K562 (cell line): ENCODE measurements around the gene TNFRSF11A. TPM values are rescaled to one million over a fixed set of nuclear protein-coding genes. Genes with fewer than 3 reads are reported as not detected.

Experiments used
- ATAC-seq: fragments of 200-7000 bp; cut with Tn5 transposase; 3 replicates; pipeline ENCODE4 v1.9.1; 2020; ENCODE audit warnings: moderate library complexity
- BruUV-seq: library from RNA; stranded (reverse); fragments of 400-500 nt; replicated peaks from 2 replicates; lab custom pipeline; 2021; lab: Mats Ljungman, UMichigan
- CTCF ChIA-PET: fragments of 300-600 bp; formaldehyde crosslinking; extraction: SDS; loops from one replicate; lab custom pipeline; 2021; ENCODE audit warnings: low intra/inter-chr PET ratio; lab: Yijun Ruan, JAX
- POLR2A ChIA-PET: fragments of 300-600, 350-650 bp; sonication (Branson Sonifier 250); formaldehyde crosslinking; extraction: SDS; loops from one replicate; lab custom pipeline; 2021; ENCODE audit warnings: antibody characterized with exemption, inconsistent platforms; lab: Yijun Ruan, JAX
- DNase-seq, 4 experiments: peaks; one replicate each; pipeline versions ENCODE4 v3.0.0 to v3.0.0-alpha.2; 2011 to 2018; ENCODE audit warnings: low spot score in 3 of 4, mixed read lengths in 3 of 4; ENCODE audit errors: extremely low read depth in 1 of 4
- FAIRE-seq: peaks from 2 replicates; lab custom pipeline; 2011; peaks lifted over from hg19 to GRCh38; lab: Jason Lieb, UNC
- H2AFZ ChIP-seq: 2 replicates; pipeline ENCODE4 v1.6.0; 2011; ENCODE audit warnings: low read depth, low read length, control low read depth, inconsistent platforms
- H3K27ac ChIP-seq: fragments of 200-600 bp; 3 replicates; pipeline ENCODE4 v1.8.0; 2011; ENCODE audit warnings: low read depth, mild to moderate bottlenecking, control low read depth, inconsistent platforms, low read length, moderate library complexity, mixed read lengths; ENCODE audit errors: extremely low read depth
- H3K27me3 ChIP-seq, 2 experiments: fragments of 300-600 bp in 1 of 2; 2 replicates in 1 of 2; 3 replicates in 1 of 2; pipeline versions ENCODE4 v1.6.0 to v1.8.0; 2011; ENCODE audit warnings: inconsistent platforms in 2 of 2, low read length in 2 of 2, mild to moderate bottlenecking in 1 of 2, mixed read lengths in 1 of 2, moderate library complexity in 1 of 2; ENCODE audit not compliant: control insufficient read depth in 2 of 2, insufficient read depth in 2 of 2
- H3K36me3 ChIP-seq: fragments of 300-600 bp; 3 replicates; pipeline ENCODE4 v1.8.0; 2011; ENCODE audit warnings: mild to moderate bottlenecking, low read length, inconsistent platforms; ENCODE audit not compliant: control insufficient read depth, insufficient read depth
- H3K4me1 ChIP-seq, 2 experiments: fragments of 200-600 bp in 1 of 2; replicated peaks in 1 of 2; 2 replicates in 1 of 2; 3 replicates in 1 of 2; pipeline versions ENCODE4 v1.5.1 to v1.8.0; 2011; ENCODE audit warnings: inconsistent platforms in 2 of 2, low read length in 2 of 2, mild to moderate bottlenecking in 1 of 2, mixed read lengths in 1 of 2, moderate library complexity in 1 of 2; ENCODE audit not compliant: control insufficient read depth in 2 of 2, insufficient read depth in 2 of 2
- H3K4me2 ChIP-seq: 2 replicates; pipeline ENCODE4 v1.6.1; 2011; ENCODE audit warnings: low read length, control low read depth, inconsistent platforms, mixed read lengths; ENCODE audit not compliant: insufficient read depth
- H3K4me3 ChIP-seq: fragments of 200-600 bp; sonication (generic), shearing (Covaris generic); 2 replicates; pipeline ENCODE4 v1.5.1; 2016; ENCODE audit warnings: control low read depth, inconsistent platforms
- H3K79me2 ChIP-seq: fragments of 200-600 bp; 3 replicates; pipeline ENCODE4 v1.8.0; 2011; ENCODE audit warnings: low read length, inconsistent platforms; ENCODE audit not compliant: control insufficient read depth, insufficient read depth
- H3K9ac ChIP-seq, 2 experiments: 2 replicates each; pipeline versions ENCODE4 v1.6.0 to v1.6.1; 2011; ENCODE audit warnings: low read depth in 2 of 2, low read length in 2 of 2, control low read depth in 1 of 2, inconsistent platforms in 1 of 2, mild to moderate bottlenecking in 1 of 2, mixed read lengths in 1 of 2; ENCODE audit not compliant: insufficient read depth in 1 of 2
- H3K9me1 ChIP-seq: one replicate; pipeline ENCODE4 v1.6.0; 2011; ENCODE audit warnings: inconsistent platforms, mild to moderate bottlenecking, low read length, moderate library complexity; ENCODE audit not compliant: control insufficient read depth, insufficient read depth
- H3K9me3 ChIP-seq: replicated peaks from 2 replicates; pipeline ENCODE4 v1.5.1; 2011; ENCODE audit warnings: low read depth, low read length, inconsistent platforms; ENCODE audit not compliant: control insufficient read depth, insufficient read depth
- H4K20me1 ChIP-seq: replicated peaks from 2 replicates; pipeline ENCODE4 v1.6.1; 2011; ENCODE audit warnings: low read length, inconsistent platforms, mixed read lengths; ENCODE audit not compliant: control insufficient read depth, insufficient read depth
- CHCHD3 ChIP-seq: fragments of 250-450 bp; sonication (Bioruptor Pico); IDR thresholded peaks from 2 replicates; pipeline ENCODE4 v2.1.2; 2022; ENCODE audit warnings: mild to moderate bottlenecking
- GTF2A2 ChIP-seq: IDR thresholded peaks from 2 replicates; pipeline ENCODE4 v1.6.1; 2016; ENCODE audit warnings: mild to moderate bottlenecking, missing genetic modification characterization, missing compliant biosample characterization
- HNRNPL ChIP-seq: fragments of 200-400 bp; formaldehyde crosslinking; IDR thresholded peaks from 2 replicates; pipeline ENCODE4 v1.6.1; 2017; ENCODE audit warnings: low read depth, mild to moderate bottlenecking, low read length
- NCOA1 ChIP-seq: fragments of 450-650 bp; IDR thresholded peaks from 2 replicates; pipeline ENCODE4 v1.6.1; 2016; ENCODE audit warnings: low read depth
- NR2C1 ChIP-seq, 2 experiments: fragments of 450-650 bp; IDR thresholded peaks; 2 replicates each; pipeline ENCODE4 v1.6.1; 2017; ENCODE audit warnings: mild to moderate bottlenecking in 2 of 2, antibody characterized with exemption in 1 of 2, inconsistent platforms in 1 of 2, missing compliant biosample characterization in 1 of 2, missing genetic modification characterization in 1 of 2
- POU5F1 ChIP-seq: fragments of 150-350 bp; IDR thresholded peaks from 2 replicates; pipeline ENCODE4 v1.6.1; 2014; ENCODE audit warnings: borderline replicate concordance, low read length, low read depth, mild to moderate bottlenecking; ENCODE audit not compliant: partially characterized antibody
- U2AF1 ChIP-seq: fragments of 200-400 bp; formaldehyde crosslinking; optimal IDR thresholded peaks from 2 replicates; pipeline ENCODE3; 2017; ENCODE audit warnings: mild to moderate bottlenecking, low read depth, low read length, moderate library complexity
- WGBS: fragments of 100-300 bp; shearing (Covaris generic); methylation state at CpG from one replicate; pipeline ENCODE4 v1.1.6; 2016; ENCODE audit warnings: low coverage, mixed read lengths; ENCODE audit not compliant: insufficient coverage; ENCODE audit errors: missing lambda C conversion rate; 5-methylcytosine and 5-hydroxymethylcytosine counted together
- in situ Hi-C: fragments of 300-500 bp; cut with MboI; formaldehyde crosslinking; loops from 4 replicates; pipeline ENCODE4 v1.15.0; 2018; ENCODE audit warnings: inconsistent platforms, mixed read lengths
- intact Hi-C: fragments of 100-400 bp; cut with micrococcal nuclease; formaldehyde crosslinking; loops from 2 replicates; pipeline ENCODE4 v1.14.2; 2022
- polyA plus RNA-seq, 8 experiments: library from polyadenylated mRNA; depleted of rRNA in 4 of 8; stranded (reverse) in 5 of 8; unstranded in 3 of 8; fragments of >200 nt; fragmentation: Nextera tagmentation in 2 of 8; fragmentation: Illumina TruSeq in 1 of 8; extraction: Ambion mirVana in 2 of 8; extraction: Trizol in 1 of 8; gene quantifications; 2 replicates each; pipeline versions ENCODE4 v1.2.1 to v1.2.3, GENCODE V29; 2011 to 2014; ENCODE audit warnings: inconsistent platforms in 1 of 8, missing spikeins in 1 of 8
- total RNA-seq, 7 experiments: library from RNA; depleted of rRNA in 6 of 7; stranded (reverse); fragments of >200 nt in 6 of 7; fragmentation: Illumina TruSeq in 2 of 7; extraction: Trizol in 2 of 7; gene quantifications; 2 replicates each; pipeline versions ENCODE4 v1.2.1 to v1.2.3, GENCODE V29; 2011 to 2021; ENCODE audit warnings: low replicate concordance in 1 of 7
- TF ChIP-seq, protein P1 (sequence below): fragments of 450-650 bp; formaldehyde crosslinking; IDR thresholded peaks from 2 replicates; pipeline ENCODE4 v1.4.0; 2020; ENCODE audit warnings: mild to moderate bottlenecking, mixed read lengths

TNFRSF11A gene
- total and polyA plus RNA-seq, 9 of the 15 experiments (the other 6 are each of a cell fraction or from before 2014, with no cell fraction given): 0.03 to 0.06 (median 0.04) TPM; not detected in 6

GRCh38 chr18:62279561-62279960, 45.5 kb upstream of the TNFRSF11A start:
- Histone ChIP-seq H3K79me2 (no peaks in the 10 kb centered on the region), H3K4me2 (no peak overlapping the region), H3K27me3 (no peaks in the 10 kb centered on the region), H3K27ac (no peak overlapping the region), H4K20me1 (no peaks in the 10 kb centered on the region), H3K9me3 (no peaks in the 10 kb centered on the region), H3K4me3 (no peak overlapping the region), H3K9ac (no peak overlapping the region), H3K36me3 (peaks cover 16% of the 10 kb centered on the region; the same call in 2 of the 3 replicates), H2AFZ (no peak overlapping the region), H3K4me1 (no peaks in the 10 kb centered on the region), H3K9me1 (peaks cover 3% of the 10 kb centered on the region)
- in situ Hi-C loops (no loop called here), intact Hi-C loops (no loop called here)
- TF ChIP-seq U2AF1 (no peak), GTF2A2 (no peak), NR2C1 (IDR thresholded peaks at IDR 0.05) (no peak), NR2C1 (tag; IDR thresholded peaks at IDR 0.05) (no peak), CHCHD3 (CRISPR knock-in tag) (no peak), HNRNPL (no peak), NCOA1 (no peak), POU5F1 (no peak)
- TF ChIP-seq, protein P1, sequence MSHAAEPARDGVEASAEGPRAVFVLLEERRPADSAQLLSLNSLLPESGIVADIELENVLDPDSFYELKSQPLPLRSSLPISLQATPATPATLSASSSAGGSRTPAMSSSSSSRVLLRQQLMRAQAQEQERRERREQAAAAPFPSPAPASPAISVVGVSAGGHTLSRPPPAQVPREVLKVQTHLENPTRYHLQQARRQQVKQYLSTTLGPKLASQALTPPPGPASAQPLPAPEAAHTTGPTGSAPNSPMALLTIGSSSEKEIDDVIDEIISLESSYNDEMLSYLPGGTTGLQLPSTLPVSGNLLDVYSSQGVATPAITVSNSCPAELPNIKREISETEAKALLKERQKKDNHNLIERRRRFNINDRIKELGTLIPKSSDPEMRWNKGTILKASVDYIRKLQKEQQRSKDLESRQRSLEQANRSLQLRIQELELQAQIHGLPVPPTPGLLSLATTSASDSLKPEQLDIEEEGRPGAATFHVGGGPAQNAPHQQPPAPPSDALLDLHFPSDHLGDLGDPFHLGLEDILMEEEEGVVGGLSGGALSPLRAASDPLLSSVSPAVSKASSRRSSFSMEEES (CRISPR knock-in tag): no peak
- no TSS peak for BruUV-seq
- ATAC-seq (no peak), FAIRE-seq (no peak), DNase-seq (no peak)
- POLR2A ChIA-PET: interaction anchor here (0.6 kb wide), 1 partner anchor 80 kb away, joined by 4 read pairs; no protein-coding TSS in a partner anchor
- CTCF ChIA-PET: no interaction called here
- WGBS: 57% methylated on average over 5 of the region's 5 CpGs
